Mucosa of gallbladder (tissue), 1 donor: ENCODE data around the gene MPRIP. TPM values are rescaled to one million over a fixed set of nuclear protein-coding genes. Genes with fewer than 3 reads are reported as not detected.

ENCODE experiments used
- DNase-seq: peaks from one replicate; pipeline ENCODE4 v3.0.0-alpha.2; 2020; ENCODE audit warnings: low spot score
- total RNA-seq: library from RNA; stranded (reverse); gene quantifications from one replicate; pipeline ENCODE4 v1.2.1, GENCODE V29; 2021
- donor health status: DM: no; HTN: no; CAD: no.

The MPRIP gene
- total RNA-seq, 1 donor from 2014 or later, result 263 TPM

DNA sequence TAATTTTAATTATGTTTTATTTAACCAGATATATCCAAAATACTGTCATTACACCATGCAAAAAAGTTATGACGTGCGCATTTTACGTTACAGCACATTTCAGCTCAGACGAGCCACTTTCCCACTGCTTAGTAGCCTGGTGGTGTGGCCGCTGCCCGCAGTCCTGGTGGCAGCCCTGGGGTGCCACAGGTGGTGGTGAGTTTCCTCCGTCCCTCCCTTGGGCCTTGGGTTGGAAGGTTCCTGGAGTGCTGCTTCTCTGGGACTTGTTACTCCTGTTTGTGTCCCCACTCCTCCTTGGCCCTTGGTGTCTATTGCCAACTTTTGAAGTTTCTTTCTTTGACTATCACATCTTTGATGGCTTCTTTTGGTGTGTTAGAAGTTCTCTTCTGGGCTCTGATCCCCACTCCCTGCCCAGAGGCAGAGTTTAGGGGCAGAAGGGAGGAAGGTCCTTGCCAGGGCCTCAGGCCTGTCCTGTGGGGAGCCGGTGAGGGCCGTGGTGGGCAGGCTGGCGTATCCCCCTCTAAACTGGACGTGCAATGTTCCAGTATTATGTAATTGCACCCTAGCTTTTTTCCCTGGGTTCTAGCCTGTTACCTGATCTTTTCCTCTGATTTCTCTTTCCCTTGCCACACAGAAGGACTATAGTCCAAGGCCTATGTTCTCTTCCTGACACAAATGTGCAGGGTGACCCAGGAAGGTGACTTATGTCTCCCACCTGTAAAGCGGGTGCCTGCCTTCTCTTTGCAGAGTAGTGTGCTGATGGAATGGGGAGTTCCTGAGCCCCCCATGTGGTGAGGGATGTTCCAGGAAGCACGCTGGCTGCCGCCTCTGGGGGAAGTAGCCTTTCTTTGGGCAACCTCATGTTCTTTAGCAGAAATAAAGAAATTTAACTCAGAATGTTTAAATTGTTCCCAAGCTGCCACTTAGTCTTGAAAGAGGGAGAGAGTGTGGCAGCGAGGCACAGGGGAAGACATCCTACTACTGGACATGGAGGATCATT is 8.4 kb downstream of the MPRIP start:
- no peak for DNase-seq

DNA sequence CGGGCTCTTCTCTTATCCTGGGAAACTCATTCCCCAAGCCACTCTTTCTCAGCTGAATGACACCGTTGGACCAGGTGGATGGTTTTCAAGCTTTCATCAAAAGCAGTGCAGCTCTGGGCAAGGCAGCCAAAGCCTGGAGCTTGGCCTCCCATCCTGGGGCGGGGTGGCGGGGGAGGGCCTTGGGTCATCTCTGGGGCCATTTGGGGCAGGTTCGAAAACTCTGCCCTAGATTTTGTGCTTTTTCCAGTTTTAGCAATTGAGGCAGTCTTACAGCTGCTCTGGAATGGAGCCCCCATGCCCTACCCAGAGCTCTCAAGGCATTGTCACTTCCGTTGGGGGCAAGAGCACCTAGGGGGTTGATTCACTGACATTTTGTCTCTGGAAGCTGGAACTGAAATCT is 9.1 kb downstream of the MPRIP start:
- DNase-seq, result no peak

DNA sequence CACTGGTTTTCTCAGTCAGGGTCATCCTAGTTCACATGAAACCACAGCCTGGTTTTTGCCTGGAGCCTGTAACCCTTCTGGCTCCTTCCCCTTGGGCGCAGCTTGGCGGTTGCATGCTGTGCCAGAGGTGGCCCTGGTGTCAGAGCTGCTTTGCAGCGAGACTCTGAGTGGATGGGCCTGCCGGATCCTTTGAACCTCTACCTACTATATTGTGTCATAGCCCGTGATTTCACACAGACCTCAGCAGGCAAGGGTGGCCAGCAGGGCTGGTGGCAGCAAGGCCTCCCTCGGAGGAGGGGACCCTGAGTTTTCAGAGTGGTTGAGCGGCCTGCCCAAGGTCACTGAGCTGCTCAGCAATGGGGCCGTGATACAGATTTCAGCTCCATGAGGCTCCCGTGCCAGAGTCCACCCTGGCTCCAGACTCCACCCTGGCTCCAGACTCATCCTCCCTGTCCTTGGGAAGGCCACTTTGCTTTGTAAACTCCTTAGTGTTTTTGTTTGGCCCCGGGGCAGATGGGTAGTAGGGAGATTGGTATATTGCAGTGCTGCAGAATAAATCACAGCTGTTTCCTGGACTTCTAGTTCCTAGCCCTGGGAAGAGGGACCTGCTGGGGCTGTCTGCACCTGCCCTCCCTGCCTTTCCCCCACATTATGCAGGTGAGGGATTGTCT is 9.7 kb downstream of the MPRIP start:
- no peak for DNase-seq

DNA sequence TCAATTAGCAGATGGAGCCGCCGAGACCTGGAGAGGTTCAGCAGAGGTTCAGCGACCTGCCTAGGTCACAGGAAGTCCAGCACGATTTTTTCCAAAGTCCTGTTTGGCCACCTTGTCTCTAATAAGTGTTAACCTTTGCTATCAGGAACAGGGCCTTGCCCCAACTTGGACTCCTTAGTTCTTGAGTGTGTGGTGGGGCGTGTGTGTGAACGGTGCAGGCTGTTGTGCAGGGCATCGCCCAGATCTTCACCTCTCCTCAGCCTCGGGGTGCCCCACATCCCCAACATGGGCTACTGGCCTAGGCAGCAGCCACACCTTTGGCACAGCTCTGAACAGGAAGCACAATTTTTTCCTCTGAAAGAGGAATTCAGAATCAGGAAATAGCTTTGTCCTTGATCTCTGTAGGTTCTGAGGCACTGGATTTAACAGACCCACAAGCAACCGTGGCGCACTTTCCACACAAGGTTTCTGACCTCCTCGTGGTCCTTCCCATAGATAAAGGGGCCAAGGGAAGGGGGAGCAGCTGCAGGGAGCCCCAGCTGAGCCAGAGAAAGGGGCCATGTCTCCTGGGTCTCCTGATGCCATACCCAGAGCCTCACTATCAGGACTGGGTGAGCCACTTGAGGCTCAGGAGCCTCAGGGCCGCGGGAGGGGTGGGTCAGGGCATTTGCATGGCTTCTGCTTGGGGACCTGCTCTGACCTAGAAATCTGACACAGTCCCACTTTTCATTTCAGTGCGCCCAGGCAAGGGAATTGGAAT is 10.4 kb downstream of the MPRIP start:
- DNase-seq, result no peak

DNA sequence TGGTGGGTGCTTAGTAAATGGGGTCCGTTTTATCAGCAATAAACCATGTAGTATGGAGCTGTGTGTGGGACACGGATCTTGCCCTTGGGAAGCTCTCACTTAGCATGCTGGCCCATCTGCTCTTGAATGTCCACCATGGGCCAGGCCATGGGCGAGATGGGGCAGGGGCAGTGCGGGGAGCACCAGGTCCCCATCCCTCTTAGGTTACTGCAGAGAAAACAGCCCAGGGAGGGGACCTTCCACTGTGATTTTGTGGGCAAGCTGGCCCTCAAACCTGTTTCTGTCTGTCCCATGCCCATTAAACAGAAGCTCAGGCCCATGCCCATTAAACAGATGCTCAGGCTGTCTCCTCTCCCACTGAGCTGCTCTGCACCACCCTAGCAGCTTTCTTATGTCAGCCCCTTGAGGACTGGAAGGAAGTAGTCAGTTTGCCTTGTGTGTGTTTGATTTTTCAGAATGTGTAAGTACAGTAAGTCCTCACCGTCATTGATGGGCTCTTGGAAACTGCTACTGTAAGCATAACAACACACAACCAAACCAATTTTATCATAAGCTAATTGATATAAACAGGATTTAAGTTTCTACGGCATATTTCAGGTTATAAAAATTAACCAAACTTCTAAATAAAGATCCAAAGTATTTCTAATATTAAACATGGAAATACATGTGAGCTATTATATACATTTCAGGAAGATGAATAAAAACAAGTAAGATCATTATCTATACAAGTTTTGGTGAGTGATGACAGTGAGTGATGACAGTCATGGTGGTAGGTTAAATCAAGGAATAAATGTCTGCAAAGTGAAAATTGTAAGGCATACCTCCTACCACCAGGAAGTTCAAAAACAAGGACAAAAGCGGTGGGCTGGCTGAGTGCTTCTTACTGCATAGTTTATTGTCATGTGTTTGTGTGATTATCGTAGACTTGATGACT is 11.5 kb downstream of the MPRIP start:
- DNase-seq, result no peak

DNA sequence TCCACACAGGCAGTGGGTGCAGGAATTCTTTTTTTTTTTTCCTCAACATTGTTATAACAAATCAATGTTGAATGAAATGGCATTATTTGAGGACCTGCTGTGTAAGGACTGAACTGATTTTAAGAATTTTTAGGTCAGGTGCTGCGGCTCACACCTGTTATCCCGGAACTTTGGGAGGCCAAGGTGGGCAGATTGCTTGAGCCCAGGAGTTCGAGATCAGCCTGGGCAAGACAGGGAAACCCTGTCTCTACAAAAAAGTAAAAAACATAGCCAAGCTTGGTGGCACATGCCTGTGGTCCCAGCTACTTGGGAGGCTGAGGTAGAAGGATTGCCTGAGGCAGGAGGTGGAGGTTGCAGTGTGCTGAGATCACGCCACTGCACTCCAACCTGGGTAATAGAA is 12.4 kb downstream of the MPRIP start:
- DNase-seq, result no peak

DNA sequence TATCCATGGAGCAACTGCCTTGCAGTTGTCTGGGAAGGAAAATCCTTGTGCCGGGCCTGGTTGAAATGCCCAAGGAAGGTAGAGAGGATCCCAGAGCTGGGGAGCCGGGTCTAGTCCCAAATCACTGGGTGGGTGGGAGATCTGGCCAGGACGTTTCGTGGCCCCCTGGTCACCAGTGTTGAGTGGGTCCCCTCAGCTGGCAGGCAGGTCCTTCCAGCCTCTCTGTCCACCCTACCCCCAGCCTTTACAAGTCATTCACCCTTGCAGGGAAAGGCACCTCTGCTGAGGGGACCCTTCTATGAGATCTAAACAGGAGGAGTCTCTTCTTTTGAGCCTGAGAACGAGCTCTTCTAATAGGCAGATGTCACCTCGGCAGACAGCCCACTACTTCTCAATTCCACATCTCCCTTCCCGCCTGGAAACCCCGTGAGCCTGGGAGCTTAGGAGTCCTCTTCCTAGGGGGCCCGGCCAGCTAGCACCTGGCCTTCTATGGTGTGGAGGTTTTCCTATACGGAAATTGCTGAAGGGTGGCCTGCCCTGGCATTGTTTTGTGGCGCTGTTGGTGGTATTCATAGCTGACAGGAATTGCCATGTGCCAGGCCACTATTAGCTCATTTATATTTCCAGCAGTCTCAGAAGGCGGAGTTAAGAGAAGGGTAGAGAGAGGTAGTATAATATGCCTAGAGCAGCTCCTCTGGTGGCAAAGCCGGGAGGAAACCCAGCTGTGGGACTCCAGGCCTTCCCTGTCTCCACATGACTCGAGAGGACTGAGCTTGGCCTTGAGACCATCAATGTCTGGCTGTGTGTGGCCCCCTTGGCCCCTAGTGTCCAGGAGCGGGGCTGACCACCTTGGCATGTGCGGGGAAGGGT is 13.3 kb downstream of the MPRIP start:
- no peak for DNase-seq

DNA sequence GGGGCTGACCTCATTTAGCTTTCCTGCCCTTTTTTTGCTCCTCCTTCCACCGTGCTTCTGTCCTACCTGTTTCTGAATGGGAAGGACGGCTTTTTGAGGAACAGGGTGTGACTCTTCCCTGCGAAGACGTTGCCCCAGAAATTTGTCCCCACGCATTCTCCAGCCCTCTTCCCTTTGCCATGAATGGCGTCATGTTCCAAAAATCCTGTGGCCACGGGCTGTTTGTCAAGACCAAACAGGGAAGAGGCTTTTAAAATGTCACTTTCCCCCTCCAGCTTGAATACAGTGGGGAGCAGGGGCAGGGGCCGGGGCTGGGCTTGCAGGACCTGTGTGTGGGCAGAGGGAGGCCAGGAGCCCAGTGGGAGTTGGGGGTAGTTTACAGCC is 13.9 kb downstream of the MPRIP start:
- DNase-seq, result no peak

DNA sequence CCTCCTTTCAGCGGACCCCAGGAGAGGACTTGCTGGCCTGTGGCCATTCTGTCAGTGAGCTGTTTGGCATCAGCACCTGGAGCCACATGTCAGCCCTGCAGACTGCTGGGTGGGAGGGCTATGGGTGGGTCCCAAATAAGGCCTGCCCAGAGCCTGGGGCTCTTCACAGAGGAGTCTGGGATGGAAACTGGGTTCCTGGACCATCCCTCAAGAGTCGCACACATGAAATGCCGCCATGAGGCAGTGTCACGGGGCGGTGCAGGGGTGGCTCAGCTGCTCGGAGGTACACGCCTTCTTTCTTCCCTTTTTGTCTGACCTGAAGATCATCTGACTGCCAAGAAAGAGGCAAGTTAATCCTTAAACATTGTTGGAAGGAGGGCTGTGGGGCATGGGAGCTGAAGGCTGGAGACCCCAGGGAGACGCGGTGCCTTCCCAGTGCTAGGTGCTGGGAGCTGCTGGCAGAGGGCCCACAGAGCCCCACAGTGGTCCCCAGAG is 14.8 kb downstream of the MPRIP start:
- no peak for DNase-seq

DNA sequence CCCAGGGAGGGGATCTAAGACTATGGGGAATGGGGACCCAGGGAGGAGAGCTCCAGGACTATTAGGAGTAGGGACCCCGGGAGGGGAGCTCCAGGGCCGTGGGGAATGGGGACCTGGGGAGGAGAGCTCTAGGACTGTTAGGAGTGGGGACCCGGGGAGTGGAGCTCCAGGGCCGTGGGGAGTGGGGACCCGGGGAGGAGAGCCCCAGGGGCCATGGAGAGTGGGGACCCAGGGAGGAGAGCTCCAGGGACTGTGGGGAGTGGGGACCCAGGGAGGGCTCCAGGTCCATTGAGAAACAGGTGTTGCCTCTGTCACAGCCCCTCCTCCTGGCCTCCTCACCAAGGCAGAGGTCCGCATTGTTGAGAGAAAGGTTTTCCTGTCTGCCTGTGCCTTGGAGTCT is 16.0 kb downstream of the MPRIP start:
- DNase-seq, result no peak

DNA sequence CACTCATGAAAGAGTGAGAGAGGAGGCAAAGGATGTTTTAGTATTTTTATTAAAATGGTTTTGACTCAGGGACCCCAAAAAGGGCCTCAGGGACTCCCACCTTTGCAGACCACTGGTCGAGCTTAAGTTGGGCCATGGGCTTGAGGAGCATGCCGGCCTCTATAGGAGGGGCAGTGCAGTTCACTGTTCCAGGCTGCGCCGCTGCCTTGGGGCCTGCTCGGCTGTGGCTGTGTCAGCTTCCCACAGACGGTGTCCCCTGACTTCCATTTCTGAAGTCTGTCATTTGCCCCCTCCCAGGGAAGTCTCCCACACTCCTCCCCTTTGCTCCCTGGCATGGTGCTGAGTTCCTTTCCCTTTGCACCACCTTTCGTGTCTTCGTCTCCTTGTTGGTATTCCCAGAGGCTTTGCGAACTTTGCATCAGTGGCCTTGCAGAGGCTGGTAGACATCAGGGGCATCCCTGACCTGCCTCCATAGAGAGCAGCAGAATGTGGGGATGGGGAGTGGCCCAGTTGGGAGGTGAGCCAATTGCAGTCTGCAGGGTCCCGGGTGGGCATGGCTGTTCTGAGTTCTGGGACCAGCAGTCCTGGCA is 17.1 kb downstream of the MPRIP start:
- DNase-seq, result no peak

DNA sequence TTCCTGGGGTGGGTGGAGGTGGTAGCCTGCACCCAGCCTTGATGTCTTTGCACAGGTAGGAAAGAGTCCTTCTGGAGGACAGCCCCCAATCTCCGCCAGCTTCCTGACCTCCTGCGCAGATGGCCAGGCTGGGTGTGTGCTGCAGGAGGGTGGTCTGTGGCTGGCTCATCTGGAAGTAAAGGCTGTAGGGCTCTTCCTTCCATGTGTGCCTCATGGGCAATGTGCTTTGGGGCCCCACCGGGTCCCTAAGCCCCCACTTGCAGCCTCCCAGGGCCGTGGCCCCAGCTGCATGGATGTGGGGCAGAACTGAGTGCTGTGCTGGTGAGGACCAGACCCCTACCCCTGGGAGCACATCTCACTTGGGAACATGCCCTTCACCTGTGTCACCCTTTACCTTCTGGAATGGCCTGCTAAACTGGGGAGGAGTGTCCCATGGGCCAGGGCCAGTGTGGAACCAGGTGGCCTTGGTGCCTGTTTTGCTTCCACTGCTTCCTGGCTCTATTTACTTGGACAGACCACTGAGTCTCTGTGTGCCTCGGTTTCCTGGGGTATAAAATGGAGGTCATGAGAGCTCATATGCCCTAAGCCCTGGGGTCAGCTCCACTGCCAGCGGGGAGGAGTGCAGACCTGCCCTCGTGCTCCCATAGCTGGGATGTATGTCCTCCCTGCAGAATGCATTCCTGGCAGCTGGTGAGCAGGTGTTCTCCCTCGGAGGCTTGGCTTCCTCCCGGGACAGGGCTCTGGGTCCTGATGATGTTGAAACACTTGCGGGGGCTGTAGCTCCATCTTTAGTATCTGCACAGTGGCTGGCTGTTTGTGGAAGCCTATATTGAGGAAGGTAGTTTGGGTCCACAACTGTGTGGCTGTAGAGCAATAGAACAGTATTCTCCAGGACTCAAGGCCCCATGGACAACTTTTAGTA is 18.0 kb downstream of the MPRIP start:
- no peak for DNase-seq

DNA sequence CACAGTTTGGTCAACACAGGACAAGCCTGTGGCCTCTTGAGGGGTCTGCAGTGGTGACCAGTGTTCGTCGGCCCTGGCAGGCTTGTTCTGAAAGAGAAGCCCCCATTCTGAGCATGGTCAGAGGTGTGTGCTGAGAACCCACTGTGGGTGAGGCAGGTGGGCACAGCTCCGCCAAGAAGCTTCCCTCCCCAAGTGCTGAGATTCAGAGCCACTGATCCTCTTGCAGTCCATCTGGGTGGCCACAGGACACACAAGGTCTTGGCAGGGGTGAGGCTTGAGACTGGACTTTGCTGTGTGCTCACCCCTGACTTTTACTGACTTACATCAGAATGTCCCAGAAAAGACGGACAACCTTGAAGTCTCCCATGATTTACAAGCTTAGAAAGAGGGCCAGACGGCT is 18.7 kb downstream of the MPRIP start:
- DNase-seq, result no peak

DNA sequence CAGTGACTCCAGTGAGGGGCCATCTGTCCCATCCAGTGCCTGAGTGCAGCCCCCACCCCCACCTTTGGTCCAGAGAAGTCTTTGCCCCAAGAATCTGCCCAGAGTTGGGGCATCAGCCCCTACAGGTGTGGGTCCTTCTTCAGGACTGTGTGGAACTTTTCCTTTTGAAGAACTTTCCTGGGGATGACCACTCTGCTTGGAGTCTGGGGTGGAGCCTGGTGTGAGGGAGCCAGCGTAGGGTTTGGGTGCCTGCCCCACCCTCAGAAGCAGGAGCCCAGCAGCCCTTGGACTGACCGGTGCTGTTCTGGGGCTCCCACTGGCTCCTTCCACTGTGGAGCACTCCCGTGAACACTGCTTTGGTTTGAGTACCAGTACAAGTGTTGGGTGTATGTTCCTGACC is 19.3 kb downstream of the MPRIP start:
- no peak for DNase-seq

DNA sequence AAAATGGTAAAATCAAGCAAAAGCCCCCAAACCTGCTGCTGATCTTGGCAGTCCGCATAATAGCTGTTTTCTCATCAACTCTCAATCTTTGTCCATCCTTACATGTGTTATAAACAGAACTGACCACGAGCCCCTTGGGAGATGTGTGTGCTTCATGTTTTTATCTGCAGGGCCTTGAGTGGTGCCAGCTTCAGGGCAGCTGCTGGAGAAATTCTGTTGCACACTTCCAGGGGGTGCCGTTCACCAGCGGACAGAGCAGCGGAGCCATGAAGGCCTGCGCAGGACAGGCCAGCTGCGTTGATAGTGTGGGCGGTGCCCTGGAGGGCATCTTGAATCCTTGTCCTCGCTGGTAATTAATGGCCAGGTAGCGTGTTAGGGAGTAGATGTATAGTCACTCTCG is 20.1 kb downstream of the MPRIP start:
- no peak for DNase-seq

DNA sequence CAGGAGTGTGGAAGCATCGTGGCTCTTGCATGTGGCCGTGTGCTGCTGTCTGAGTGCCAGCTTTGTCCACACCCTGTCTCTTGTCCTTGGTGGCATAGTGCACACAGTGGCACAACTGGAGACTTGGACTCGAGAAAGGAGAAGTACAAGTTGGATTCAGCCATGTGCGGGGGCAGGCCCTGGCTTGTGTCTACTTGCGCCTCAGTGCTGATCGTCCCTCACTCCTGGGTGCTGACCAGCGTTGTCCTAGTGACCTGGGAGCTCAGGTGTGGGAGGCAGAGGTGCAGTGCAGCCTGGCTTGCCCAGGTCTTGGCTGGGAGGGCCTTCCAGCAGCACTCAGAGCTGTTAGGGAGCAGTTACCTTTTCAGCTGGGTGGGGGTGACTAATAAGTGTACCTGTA is 20.6 kb downstream of the MPRIP start:
- no peak for DNase-seq

DNA sequence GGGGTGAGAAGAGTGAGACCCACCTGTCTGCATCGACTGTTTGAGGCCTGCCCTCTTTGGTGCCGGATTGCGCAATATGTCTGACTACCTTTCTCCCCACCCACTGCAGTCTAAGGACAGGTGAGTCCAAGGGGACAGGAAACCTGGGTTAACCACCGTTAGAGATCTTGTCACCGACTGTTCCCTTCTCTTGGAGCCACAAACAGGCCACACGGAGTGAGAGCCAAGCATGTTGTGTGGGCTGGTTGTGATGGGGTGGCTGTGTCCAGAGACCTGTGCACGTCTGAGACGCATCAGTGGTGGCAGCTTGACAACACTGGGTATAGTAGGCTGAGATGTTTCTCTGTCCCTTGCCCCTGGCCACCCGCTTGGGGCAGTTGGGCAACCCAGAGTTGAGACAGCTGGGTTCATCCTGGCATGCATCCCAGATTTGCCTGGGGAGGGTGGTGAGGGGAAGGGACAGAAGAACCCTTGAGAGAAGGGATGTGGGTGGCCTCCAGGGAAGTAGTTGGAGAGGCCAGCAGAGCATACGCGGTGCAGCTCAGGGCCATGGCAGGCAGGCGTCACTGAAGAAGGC is 21.4 kb downstream of the MPRIP start:
- DNase-seq, result no peak

DNA sequence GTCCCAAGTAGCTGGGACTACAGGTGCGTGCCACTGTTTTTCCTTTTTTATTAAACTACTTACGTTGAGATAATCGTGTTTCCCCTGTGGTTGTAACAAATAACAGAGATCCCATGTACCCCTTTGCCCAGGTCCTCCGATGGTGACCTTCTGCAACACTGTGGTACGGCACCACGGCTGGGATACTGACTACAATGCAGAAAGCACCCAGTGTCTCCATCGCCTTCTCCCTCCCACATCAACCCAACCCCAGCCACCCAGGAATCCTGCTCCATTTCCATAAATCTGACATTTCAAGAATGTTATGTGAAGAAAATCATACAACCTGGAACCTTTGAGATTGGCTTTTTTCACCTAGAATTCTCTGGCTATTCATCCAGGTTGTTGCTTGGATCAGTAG is 22.1 kb downstream of the MPRIP start:
- no peak for DNase-seq
